GM21381 (cell line): ENCODE data around the gene VPS35L.

Experiments used
- ATAC-seq: cut with Tn5 transposase; IDR thresholded peaks from one replicate; pipeline ENCODE4 v1.9.1; 2021; ENCODE audit warnings: mild to moderate bottlenecking, moderate library complexity; ENCODE audit not compliant: unreplicated experiment

Gene VPS35L

GRCh38 chr16:19737306-19738038 lies 182.0 kb downstream of the VPS35L start:
- ATAC-seq = no peak

GRCh38 chr16:19741354-19741753 lies 185.9 kb downstream of the VPS35L start:
- ATAC-seq = no peak

GRCh38 chr16:19743816-19744159 lies 188.3 kb downstream of the VPS35L start:
- ATAC-seq = no peak

GRCh38 chr16:19744670-19745069 lies 189.2 kb downstream of the VPS35L start:
- ATAC-seq = no peak

- ATAC-seq = no peak
Measured at GRCh38 chr16:19745286-19746010, 189.9 kb downstream of the VPS35L start.

- no peak for ATAC-seq
Measured at GRCh38 chr16:19746561-19746960, 191.1 kb downstream of the VPS35L start.

GRCh38 chr16:19748389-19749168 lies 193.1 kb downstream of the VPS35L start:
- ATAC-seq = no peak

GRCh38 chr16:19749571-19750080 lies 194.1 kb downstream of the VPS35L start:
- no peak for ATAC-seq
